Measurements from ENCODE around the gene FOXG1.

Gene FOXG1

GRCh38 chr14:28762303-28762954, 4.2 kb upstream of the FOXG1 start:
- no peak for DNase-seq

- no peak for DNase-seq
Observed at GRCh38 chr14:28762955-28763326, 3.6 kb upstream of the FOXG1 start.

- DNase-seq: no peak
Observed at GRCh38 chr14:28763751-28764256, 2.8 kb upstream of the FOXG1 start.

DNA sequence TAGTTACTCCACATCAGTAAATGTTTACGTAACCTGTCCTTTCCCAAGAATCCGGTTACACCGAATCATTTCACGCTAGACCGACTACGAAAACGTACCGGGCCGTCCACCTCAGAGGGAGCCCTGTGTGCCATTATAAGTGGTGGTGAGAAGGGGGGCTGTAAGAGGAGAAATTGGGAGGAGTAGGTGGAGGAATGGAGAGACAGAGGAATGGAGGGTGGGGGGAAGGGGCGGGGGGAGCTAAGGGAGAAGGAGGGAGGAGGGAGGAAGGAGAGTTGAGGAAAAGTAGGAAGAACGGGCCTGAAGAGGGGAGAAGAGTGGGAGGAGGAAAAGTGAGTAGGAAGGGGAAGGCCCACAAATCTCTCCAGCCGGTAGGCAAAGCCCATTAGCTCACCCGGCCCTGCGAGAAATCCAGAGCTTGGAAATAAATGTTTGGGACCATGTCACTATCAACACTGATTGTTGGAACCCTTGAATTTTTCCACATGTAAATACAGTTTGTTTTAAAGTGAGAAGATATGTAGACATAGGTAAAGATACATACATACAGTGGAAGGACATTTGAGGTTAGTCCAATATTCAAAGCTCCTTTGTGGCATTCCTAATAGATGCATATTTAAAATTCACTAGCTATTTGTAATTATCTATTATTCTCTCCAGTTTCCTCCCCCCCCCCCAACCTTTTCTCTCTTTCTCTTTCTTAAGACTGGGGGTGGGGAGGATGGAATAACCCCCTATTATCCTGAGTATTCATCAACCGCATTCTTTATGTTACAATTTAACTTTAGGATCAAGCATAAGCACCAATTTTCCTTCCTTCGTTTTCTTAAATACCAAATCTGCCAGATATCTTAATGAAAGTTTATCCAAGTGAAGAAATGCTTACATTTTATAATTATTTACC, 2.1 kb upstream of the FOXG1 start:
- no peak for DNase-seq

DNA sequence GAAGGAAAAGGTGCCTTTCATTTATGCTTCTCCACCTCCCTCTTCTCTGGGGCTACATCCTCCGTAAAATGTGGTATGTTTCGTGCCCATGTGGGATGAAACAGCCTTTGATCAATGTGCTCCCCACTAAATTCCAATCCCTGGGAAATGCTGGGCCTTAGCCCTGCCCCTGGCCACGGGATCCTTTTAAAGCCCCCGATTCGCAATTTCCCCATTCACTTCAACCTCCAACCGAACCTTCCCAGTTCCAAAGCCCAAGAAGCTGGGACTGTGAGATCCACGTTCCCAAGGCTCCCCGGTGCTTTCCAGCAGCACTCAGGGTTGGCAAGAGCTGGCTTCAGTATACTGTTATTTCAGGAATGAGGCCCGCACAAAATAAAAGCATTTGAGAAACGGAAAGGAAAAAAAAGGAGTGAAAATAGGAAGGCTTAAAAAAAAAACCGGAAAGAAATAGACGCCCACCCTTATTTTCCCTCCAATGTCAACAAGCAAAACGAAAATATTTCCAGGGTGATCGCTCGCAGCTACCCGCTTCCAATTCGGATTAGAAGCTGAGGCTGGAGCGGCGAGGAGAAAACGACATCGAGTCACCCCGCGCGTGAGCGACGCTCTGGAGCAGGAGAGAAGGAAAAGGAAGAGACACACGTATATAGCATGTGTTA, 1.3 kb upstream of the FOXG1 start:
- no peak for DNase-seq

GRCh38 chr14:28765831-28766468, 637 bp upstream of the FOXG1 start:
- DNase-seq: no peak

- DNase-seq: no peak
Observed at GRCh38 chr14:28767030-28767852, 654 bp downstream of the FOXG1 start.

- DNase-seq: no peak
Observed at GRCh38 chr14:28767853-28768741, 1.5 kb downstream of the FOXG1 start.

GRCh38 chr14:28769276-28769880, 2.8 kb downstream of the FOXG1 start:
- no peak for DNase-seq

DNA sequence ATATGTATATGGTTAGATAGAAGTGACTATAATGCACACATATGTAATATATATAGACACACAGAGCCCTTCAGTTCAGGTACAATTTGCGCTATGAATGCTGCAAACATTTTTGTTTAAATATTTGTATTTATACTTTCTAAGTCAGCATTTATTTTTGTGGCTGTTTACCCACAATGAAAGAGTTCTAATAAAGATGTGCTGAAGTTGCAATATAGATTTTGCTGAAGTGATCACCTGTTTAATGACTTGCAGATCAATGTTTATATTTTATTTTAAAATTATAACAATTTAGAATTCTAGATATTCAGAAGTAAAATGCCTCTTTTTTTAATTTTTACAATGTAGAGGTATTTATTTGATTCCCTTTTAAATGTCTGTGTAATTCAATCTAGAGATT, 3.5 kb downstream of the FOXG1 start:
- DNase-seq: no peak

DNA sequence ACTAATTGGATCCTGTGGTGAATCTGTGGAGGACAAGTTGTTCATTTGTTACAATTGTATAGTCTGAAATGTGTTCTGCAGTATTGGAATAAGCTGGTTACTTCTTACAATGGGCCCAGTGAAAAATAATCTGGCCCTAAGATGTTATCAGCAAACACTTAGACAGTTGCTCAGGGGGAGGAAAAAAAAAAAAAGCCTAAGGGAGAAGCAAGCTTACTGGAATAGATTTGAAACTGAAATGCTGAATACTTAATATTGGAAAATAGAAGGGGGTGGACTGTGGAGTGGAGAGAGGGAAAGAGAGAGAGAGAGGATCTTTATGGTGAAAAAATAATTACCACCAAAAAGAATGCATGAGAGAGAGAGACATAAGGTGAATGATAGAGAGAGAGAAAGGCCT, 4.0 kb downstream of the FOXG1 start:
- no peak for DNase-seq

DNA sequence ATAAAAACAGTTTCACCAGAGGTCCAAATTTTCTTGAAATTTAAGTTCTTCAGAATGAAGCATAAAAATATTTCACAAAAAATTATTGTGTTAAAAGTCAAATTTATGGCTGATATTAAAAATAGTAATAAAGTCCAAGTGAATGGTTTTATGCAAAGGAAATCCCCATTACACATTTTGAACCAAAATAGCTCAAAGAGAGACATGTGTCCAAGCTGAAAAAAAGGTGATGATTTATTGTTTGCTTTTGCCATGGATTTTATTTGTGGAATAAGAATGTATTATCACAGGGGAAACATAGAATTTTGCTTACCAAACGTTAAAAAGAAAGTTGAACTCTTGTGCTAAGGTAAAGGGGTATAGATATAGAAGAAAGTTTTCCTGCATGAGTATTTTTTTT, 4.6 kb downstream of the FOXG1 start:
- DNase-seq: no peak

DNA sequence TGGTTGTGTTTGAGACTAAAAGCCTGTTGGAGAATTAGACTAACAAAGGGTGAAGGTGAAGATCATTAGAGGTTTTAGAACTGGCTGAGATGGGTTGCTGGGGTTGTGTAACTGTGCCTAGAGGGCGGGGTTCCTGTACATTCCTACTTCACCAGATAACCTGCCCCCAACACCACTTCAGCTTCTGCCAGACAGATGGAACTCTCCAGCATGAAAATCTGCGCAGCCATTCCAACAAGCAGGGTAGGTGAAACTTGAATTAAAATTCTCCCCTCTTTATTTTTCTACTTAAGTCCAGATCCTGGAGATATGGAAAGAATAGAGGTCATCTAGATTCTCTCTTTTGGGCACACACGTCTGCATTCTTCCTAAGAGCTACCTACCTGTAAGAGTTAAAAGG, 6.0 kb downstream of the FOXG1 start:
- DNase-seq: no peak

- no peak for DNase-seq
Observed at GRCh38 chr14:28773176-28773575, 6.6 kb downstream of the FOXG1 start.

DNA sequence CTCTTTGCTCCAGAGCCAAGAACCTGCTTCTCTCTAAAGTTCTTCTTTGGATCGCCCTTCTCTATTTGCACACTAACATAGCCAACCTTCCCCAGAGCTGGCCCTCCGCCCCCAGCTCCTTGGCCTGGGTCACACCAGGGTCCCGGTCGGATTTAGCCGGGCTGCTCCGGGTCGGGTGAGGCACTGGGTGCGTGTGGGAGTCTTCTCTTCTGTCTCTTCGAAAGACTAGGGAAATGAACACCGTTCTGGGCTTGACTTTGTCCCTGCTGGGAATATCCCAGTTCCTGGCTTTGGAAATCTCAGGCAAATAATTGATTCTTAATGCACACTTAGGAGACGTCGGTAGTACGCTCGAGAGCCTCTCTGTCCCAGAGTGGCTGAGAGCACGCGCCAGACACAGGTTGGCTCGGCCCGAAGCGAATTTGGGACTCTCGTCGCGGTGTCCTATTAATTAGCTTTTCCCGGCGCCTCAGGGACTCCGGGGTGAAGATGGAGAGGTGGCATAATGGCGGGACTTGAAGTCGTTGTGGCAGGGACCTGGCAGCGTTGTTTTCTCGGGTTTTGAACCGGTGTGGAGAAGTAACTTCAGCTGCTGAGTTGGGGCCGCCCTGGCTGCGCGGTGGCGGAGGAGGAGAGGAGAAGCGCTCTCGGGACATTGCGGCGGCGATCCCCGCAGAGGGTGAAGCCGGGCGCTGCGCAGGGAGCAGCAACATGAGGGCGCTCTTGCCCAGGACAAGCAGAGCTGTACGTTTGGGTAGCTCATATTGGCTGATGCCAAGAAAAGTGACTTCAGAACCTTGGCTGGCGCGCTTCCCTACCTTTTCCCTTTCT, 7.5 kb downstream of the FOXG1 start:
- no peak for DNase-seq

GRCh38 chr14:28774764-28775735, 8.5 kb downstream of the FOXG1 start:
- no peak for DNase-seq

DNA sequence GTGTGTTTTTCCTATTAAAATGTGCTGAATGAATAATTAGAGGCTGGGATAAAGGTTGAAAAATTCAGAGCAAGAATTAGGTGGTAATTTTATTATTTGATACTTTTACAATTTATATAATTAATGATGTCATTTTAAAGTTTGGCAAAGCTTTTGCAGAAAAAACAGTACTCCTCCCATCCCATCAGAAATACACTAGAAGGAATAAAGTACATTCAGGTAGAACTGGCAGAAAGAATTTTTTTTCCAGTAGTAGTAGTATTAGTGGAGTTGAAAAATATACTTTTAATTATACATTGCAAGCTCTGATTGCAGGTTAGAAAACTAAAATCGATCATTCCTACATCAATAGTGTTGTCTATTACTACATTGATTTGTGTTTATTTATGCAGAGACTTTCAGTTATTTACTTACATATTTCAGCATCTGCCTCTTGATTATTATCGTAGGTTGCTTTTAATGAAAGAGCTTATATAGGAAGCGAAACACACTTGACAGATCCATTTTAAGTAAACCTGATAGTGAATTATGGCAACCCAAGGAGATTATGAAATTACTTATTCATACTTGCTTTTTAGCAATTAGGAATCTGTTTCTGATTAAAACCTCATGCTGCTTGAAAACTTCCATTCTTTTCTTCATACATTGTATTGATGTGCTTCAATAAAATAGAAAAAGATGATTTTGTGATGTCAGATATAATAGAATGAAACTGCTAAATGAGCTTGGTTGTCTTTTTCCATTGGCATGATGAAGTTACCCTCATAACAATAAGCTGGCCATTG, 10.1 kb downstream of the FOXG1 start:
- DNase-seq: no peak

All from stimulated activated CD4-positive, alpha-beta T cell treated with anti-CD3 and anti-CD28 coated beads, Interleukin-1b, Interleukin-23, amount 100 ng/mL, for 48 hours (primary cell).